Measurements from ENCODE around the gene CNTNAP3B. TPM values are rescaled to one million over a fixed set of nuclear protein-coding genes. Genes with fewer than 3 reads are reported as not detected.
"Not testable (repeated sequence)": the region's sequence is repeated elsewhere in the genome, so short reads cannot be mapped to it uniquely, and the experiment has no call there.

CNTNAP3B gene
- total RNA-seq, 2 donors from 2014 or later = 11.8 to 20.6 TPM

DNA sequence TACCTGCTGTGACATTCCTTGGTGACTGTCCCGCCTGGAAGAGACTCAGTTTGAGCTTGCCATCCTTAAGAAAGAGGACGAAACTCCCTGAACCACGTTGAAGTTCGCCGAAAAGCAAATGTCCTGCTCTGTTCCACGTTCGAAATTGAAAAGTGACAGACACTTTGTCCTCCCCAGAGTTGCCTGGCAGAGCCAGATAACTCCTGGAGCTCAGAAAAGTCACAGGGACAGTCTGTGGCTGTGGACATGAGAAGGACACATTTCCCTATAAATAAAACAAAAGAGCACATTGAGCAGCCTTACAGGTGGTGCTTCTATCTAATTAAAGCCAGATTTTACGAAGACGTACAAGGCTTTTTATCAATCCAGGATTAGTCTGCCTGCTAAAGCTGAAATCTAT lies 137.6 kb downstream of the CNTNAP3B start:
- DNase-seq (ENCODE audit: low spot score); intact Hi-C loops (cut with DNase I): not testable (repeated sequence)

DNA sequence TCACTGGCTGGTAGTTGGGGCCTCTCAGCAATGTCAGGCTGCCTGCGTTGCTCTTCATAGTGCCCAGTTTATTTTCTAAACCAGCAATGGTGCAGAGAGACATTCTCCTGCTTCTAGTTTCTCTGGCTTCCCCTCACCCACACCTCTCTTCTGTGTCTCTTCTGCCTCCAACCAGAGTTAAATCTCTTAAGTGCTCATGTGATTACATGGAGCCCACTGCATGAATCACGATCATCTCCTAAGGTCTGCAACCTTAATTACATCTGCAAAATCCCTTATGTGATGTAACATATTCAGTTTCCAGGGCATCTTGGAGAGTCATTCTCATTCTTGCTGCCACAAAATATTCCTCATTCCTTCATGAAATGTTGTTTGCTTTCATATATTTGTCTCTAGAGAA lies 149.0 kb downstream of the CNTNAP3B start:
- intact Hi-C loops (cut with DNase I) = not testable (repeated sequence)

DNA sequence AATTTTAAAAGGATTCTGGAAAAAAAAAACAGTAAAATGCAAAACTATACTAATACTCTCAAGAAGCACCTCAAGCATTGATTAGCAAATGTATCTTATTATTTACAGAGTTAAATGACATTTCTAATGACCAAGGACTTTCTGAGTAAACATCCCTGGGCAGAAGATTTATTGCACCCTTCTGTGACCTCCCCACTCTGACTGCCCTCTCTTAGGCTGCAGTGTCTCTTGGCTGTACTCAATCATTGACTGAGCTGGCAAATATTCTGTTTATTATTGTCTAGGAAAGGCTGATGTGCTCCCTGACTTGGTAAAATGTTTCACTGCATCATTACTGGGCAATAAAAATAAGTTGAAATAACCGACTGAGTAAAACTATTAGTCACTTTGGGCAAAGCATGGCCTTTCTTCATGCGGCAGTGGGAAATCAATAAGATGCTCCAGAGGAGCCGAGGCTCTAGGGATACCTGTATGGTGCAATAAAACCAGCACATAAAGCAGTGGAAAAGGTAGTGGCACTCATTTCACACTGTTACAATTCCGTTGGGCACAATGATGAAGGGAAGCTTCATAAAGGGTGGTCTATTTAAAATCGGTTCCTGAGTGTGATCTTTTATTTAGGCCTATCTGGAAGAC lies 151.1 kb downstream of the CNTNAP3B start:
- intact Hi-C loops (cut with DNase I); DNase-seq (ENCODE audit: low spot score): not testable (repeated sequence)

More for the DNA sequence above, 149.0 kb downstream of the CNTNAP3B start:
- not testable (repeated sequence) for DNase-seq (ENCODE audit: low spot score)

DNA sequence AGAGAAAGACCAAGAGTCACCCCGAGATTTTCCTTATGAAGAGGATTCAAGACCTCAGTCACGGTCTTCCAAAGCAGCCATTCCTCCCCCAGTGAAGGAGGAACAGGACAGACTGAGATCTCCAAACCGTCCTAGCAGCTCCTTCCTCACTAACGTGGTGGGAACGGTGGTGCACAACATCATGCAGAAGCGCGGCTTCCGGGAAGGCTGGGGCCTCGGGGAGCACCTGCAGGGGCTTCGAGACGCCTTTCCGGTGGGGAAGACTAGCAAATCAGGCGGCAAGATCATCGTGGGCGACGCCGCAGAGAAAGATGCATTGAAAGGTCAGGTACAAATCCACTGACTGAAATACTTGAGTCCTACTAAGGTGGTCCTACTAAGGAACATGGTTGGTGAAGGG lies 154.3 kb downstream of the CNTNAP3B start:
- intact Hi-C loops (cut with DNase I) = not testable (repeated sequence)

DNA sequence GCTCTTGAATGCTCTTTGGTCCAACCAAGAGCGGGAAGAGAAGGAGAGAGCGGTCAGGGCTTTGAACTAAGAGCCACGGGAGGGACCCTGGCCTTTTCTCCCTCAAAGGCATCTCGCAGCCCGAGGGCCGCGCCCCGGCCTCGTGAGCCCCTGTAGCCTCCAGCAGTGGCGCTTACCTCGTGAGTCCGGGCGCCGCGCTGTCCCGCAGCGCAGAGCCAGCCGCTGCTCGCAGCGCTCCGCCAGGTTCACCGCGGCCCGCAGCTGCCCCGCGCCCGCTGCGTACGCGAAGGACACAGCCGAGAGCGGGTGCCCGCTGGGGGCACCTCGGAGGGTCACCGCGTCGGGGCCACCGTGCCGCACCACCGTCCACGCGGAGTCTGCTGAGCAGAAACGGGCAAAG lies 176.2 kb downstream of the CNTNAP3B start:
- intact Hi-C loops (cut with DNase I); DNase-seq (ENCODE audit: low spot score): not testable (repeated sequence)

More for the DNA sequence above, 154.3 kb downstream of the CNTNAP3B start:
- not testable (repeated sequence) for DNase-seq (ENCODE audit: low spot score)

DNA sequence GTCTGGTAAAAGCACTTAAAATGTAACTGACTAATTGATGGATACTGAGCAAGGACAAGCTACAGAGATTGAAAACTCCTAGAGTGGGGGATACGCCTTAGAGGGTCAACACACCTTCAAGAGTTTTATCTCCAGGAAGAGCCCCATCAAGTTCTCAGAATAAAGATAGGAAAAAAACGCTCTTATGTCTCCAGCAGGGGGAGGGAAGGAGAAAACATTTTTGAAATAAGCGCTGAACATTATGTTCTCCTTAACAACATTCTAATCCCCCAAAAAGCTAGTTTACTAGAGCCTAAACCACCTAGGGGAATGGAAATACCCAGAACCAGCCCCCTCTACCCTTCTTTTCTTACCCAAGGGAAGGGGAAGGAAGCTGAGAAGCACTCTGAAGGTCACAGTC lies 187.5 kb downstream of the CNTNAP3B start:
- DNase-seq (ENCODE audit: low spot score); intact Hi-C loops (cut with DNase I): not testable (repeated sequence)

DNA sequence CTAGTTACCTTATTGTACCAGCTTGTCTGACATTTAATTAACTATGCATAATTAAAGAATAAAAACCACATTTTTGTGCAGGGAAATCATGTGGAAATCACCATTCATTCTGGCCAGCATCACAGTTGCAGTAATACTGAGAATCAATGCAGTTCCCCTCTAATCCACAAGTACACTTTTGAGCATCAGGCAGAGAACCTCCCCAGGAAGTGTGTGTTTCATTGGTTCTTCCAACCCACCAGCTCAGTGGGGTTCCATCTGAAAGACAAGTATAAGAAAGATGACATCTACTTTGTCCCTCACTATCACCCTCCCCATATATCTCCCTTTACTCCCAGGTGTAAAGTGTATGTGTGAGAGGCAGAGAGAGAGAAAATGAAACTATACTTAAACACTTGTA lies 191.1 kb downstream of the CNTNAP3B start:
- intact Hi-C loops (cut with DNase I); DNase-seq (ENCODE audit: low spot score): not testable (repeated sequence)

DNA sequence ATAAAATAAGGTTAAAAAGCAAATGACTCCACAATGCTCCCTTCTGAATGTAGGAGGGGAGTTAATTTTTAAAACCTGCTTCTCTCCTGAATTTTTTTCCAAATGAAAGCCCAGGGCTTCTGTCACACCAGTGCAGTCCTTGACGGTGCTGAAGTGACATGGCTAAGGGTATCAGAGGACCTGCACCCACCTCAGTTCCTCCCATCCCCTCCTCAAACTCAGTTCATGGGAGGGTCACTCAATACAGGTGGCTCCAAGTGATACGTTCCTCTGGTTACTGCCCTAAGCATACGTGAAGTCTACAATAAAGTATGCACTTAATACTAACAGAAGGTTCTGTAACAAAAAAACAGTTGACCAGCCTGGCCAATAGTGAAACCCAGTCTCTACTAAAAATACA lies 193.5 kb downstream of the CNTNAP3B start:
- intact Hi-C loops (cut with DNase I); DNase-seq (ENCODE audit: low spot score): not testable (repeated sequence)

DNA sequence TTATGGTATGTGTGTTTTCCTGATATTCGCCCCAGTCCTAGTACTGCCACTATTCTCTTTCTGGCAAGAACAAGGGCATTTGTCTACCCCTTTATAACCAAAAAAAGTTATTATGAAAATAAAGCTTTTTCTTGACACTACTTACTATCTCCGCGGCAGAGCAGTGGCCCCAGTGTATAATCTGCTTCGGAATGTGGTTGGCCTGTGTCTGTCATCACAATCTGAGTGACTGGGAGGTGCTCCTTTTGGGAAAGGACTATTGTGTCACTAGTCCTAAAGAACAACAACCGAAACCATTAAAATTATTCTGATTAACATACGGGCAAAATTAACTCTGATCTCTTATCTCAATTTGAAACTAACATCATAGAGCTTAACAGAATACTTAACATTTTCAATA lies 200.1 kb downstream of the CNTNAP3B start:
- DNase-seq (ENCODE audit: low spot score); intact Hi-C loops (cut with DNase I): not testable (repeated sequence)

DNA sequence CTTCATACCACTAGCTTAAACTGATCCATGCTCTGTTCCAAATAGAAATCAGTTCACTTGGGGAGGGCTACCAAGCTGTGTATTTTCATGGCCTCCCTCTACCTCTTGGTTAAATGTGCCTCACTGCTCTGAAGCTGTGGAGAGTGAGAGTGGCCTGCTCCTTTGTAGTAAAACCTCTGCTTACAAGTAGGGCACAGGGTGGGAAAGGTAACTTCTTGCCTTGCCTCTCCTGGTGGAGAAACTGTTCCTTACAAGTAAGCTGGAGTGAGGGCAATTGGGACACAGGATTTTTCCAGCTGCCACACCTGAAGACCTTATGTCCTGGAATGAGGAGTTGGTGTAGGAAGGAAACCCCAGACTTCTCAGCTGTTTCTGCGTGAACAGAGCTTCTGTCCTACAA lies 211.9 kb downstream of the CNTNAP3B start:
- DNase-seq (ENCODE audit: low spot score); intact Hi-C loops (cut with DNase I): not testable (repeated sequence)

DNA sequence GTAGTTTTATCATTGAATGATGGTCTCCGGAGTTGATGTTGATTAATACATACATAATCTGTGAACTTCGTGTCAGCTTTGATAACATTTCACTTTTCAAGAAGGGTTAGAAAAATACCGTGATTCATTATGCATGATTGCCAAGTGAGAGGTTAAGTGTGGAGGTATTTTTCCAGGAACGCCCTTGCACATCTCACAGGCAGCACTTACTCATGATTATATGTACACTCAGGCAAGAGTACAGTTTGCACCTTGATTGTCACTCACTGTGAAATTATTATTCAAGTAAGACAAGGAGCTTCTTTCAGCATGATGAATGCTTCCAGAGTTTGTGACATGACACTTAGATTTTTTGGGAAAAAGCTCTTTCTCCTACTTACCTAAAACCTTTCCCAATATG lies 223.7 kb downstream of the CNTNAP3B start:
- DNase-seq (ENCODE audit: low spot score); intact Hi-C loops (cut with DNase I): not testable (repeated sequence)

DNA sequence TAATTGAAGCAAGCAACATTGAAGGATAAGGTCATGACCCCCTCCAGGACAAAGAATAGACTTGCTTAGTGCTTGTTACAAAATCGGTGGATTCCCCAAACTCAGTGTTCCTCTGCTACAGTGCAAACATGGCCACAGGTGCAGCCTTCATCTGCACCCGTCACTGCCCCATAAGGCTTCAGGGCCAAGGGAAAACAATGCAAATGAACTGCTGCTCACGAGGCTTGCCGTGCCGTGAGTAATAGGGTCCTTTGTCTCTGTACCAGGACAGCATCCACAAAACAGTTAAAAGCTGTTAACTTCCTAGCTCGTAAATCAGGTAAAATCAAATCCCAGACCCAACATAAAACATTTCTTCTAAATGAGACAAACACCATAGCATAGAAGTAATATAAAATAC lies 226.5 kb downstream of the CNTNAP3B start:
- intact Hi-C loops (cut with DNase I); DNase-seq (ENCODE audit: low spot score): not testable (repeated sequence)

DNA sequence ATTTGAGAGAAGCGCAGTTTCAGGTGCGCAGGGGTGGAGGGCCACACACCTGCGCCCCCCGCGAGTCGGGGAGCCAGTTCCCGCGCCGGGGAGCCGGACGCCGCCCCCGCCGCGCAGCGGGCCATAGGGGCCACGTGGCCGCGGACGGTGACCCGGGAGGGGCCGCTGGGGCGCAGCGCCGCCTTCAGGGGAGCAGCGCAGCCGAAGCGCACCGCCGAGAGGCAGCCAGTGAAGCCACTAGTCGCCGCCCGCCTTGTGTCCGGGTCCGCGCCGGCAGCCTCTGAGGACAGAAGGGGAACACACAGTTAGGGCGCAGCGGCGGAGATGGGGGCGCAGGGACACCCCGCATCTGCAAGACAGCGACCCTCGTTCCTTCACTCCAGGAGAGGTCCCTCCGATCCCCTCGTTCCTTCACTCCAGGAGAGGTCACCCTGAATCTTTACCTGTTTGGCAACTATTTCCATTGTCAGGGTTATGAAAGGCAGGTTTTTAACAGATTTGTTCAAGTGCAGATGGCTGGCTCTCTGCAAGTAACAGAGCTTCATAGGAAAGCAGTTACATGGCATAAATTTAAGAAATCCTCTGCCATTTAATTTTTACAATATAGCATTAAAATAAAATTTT lies 230.4 kb downstream of the CNTNAP3B start:
- intact Hi-C loops (cut with DNase I); DNase-seq (ENCODE audit: low spot score): not testable (repeated sequence)

DNA sequence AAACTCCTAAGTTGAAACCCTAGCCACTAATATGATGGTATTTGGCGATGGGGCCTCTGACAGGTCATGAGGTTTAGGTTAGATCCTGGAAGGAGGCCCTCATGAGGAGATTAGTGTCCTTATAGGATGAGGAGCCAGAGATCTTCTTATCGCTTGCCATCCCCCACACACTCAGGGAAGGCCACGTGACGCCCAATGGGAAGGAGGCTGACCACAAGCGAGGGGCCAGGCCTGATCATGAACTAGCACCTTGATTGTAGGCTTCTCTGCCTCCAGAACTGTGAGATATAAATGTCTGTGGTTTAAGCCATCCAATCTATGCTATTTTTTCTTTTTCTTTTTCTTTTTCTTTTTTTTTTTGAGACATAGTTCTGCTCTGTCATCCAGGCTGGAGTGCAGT lies 254.7 kb downstream of the CNTNAP3B start:
- DNase-seq (ENCODE audit: low spot score); intact Hi-C loops (cut with DNase I): not testable (repeated sequence)

DNA sequence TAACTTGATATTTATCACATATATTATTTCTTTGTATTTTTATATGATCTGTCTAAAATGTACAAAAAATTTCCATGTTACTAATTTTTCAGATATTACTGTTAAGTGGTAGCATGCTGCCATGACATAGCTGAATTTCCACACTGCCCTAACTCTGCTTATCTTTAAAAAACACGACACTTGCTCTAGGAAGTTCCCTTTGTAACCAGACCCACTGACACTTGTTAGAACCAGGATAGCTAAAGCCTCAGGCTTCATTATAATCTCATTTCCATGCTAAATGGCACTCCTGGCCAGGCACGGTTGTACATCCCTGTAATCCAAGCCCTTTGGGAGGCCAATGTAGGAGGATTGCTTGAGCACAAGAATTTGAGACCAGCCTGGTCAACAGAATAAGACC lies 273.8 kb downstream of the CNTNAP3B start:
- not testable (repeated sequence) for DNase-seq (ENCODE audit: low spot score)

DNA sequence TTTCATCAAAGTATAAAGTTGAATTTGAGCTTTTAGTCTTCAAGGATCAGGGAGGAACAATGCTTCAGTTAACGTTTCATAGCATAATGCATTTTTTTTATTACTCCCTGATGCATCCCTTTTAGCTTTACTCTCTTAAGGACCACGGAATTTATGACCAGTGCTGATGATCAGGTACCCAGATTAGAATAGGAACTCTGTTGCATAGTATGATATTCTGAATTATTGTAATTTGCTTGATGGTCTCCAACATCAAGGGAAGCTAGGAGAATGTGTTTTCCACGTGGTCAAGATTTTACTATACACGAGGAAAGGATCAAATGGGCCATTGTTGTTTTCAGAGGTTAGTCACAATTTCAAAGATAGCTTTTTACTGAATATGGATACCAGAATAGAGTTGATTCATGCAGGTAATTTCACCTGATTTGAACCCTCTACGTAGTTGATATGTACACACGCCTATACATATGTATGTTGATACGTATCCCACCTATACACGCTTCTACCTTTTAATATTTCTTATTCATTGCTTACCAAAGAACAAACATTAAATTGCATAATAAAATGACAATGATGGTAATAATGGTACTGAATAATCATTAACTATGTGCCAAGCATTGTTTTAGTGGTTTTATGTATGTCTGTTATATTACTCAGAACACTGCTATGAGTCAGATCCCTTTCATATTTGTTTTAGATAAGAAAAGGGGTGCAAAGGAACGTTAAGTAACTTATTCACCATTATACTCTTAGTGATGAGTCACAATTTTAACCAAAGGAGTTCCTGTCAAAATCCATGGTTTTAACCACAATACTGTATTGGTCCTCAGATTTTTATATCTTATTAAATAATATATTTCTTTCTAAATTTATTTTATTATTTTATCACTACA lies 277.1 kb downstream of the CNTNAP3B start:
- intact Hi-C loops (cut with DNase I); DNase-seq (ENCODE audit: low spot score): not testable (repeated sequence)

More for the DNA sequence above, 273.8 kb downstream of the CNTNAP3B start:
- intact Hi-C loops (cut with DNase I) = not testable (repeated sequence)

DNA sequence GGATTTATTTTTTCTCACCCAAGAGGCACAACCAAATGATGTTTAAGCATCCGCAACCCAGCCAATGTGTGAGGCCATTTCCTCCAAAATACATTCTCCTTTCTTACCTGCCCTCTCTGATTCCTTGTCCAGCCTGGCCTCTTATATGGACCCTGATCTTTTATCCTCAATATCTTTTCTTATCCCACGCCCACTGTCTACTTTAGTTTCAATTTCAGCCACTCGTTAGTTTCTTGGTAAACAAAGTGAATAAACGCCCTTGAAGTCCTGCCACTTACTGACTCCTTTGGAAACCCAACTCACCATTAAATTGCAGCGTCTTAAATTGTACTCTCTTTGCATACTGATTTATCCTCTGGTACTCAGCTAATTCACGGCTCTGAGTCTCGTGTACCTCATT lies 281.4 kb downstream of the CNTNAP3B start:
- DNase-seq (ENCODE audit: low spot score); intact Hi-C loops (cut with DNase I): not testable (repeated sequence)
